Neuron (in vitro differentiated cells): ENCODE measurements around the gene OR52B2.

Source experiments
- H2AFZ ChIP-seq: one replicate; pipeline ENCODE4 v1.6.1; 2013; ENCODE audit warnings: low read depth, mild to moderate bottlenecking, inconsistent platforms, low read length, moderate library complexity
- H3K27me3 ChIP-seq: one replicate; pipeline ENCODE4 v1.6.1; 2013; ENCODE audit warnings: low read length; ENCODE audit not compliant: insufficient read depth
- H3K36me3 ChIP-seq: one replicate; pipeline ENCODE4 v1.6.1; 2013; ENCODE audit warnings: low read length; ENCODE audit not compliant: insufficient read depth
- H3K4me1 ChIP-seq: one replicate; pipeline ENCODE4 v1.6.1; 2013; ENCODE audit warnings: low read length; ENCODE audit not compliant: insufficient read depth
- H3K4me3 ChIP-seq: 2 replicates; pipeline ENCODE4 v1.5.1; 2013; ENCODE audit warnings: mild to moderate bottlenecking, low read length, moderate library complexity
- H3K9me3 ChIP-seq: one replicate; pipeline ENCODE4 v1.6.1; 2013; ENCODE audit warnings: low read length

Gene OR52B2

DNA sequence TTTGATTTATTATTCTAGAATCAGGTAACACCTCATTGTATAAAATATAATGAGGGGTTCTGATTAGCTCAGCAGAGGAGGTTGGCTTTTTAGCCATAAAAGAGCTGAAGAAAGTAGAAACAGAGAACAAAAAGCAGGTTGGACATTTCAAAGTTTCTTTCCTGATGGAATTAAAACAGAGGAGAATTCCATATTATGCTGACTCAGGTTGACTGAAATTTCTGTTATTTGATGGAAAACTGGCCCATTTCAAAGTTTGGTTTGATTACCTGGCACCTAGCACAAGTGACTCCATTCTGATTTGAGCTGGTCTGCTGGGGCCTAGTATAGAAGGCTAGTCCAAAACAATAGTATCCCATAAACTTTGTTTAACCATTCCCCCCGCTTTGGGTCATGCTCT, 37.7 kb downstream of the OR52B2 start:
- peaks cover 2% of the 10 kb centered on the region for H3K27me3 ChIP-seq
- no peaks in the 10 kb centered on the region for H3K4me1 ChIP-seq
- no peaks in the 10 kb centered on the region for H3K9me3 ChIP-seq
- no peak overlapping the region for H3K4me3 ChIP-seq
- H3K36me3 ChIP-seq, result no peaks in the 10 kb centered on the region
- H2AFZ ChIP-seq, result no peak overlapping the region

DNA sequence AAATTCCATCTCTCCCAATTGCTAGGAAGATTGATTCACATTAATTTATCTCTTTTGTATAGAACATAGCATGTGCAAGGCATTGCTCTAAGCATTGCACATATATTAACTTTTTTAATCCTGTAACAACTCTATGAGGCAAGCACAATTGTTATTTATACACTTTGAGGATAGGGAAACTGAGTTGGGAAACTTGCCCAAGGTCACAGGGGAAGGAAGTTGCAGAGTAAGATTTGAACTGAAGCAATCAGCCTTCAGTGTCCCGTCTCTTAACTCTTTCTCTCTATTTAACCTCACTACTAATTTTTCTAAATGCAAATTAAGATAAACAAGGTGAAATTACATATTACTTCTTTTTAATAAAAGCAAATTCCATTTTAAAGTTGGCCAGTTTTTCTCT, 40.5 kb downstream of the OR52B2 start:
- no peak overlapping the region for H3K4me3 ChIP-seq
- H2AFZ ChIP-seq, result no peak overlapping the region
- no peaks in the 10 kb centered on the region for H3K27me3 ChIP-seq
- no peaks in the 10 kb centered on the region for H3K36me3 ChIP-seq
- no peaks in the 10 kb centered on the region for H3K4me1 ChIP-seq
- no peaks in the 10 kb centered on the region for H3K9me3 ChIP-seq

DNA sequence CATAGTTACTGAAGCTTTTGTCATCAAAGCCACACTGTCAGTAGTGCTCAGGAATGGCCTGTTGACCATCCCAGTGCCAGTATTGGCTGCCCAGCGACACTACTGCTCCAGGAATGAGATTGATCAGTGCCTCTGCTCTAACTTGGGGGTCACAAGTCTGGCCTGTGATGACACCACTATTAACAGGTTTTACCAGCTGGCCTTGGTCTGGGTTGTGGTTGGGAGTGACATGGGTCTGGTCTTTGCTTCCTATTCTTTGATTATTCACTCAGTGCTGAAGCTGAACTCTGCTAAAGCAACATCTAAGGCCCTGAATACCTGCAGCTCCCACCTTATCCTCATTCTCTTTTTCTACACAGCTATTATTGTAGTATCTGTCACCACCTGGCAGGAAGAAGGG, 41.1 kb downstream of the OR52B2 start:
- no peak overlapping the region for H3K4me3 ChIP-seq
- H3K36me3 ChIP-seq, result no peaks in the 10 kb centered on the region
- H2AFZ ChIP-seq, result no peak overlapping the region
- no peaks in the 10 kb centered on the region for H3K27me3 ChIP-seq
- no peaks in the 10 kb centered on the region for H3K4me1 ChIP-seq
- no peaks in the 10 kb centered on the region for H3K9me3 ChIP-seq

DNA sequence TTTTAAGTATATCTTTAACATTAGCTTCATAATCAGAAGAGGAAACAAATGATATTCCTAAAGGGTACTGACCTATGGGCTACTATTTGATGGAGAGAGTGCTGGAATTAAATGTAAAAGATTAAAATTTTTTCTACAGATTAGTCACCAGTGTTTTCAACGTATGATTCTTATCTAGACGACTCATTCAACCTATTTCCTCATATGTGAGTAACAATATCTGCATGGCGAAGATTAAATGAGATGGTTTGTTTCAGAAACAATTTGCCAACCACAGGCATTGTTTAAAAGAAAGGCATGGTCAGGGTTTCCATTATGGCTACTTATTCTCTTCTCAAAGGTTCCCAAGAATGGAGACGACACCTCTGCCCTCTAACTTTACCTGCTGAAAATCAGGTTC, 42.2 kb downstream of the OR52B2 start:
- H3K9me3 ChIP-seq, result no peaks in the 10 kb centered on the region
- no peaks in the 10 kb centered on the region for H3K4me1 ChIP-seq
- H3K36me3 ChIP-seq, result no peaks in the 10 kb centered on the region
- no peak overlapping the region for H3K4me3 ChIP-seq
- H2AFZ ChIP-seq, result no peak overlapping the region
- no peaks in the 10 kb centered on the region for H3K27me3 ChIP-seq

DNA sequence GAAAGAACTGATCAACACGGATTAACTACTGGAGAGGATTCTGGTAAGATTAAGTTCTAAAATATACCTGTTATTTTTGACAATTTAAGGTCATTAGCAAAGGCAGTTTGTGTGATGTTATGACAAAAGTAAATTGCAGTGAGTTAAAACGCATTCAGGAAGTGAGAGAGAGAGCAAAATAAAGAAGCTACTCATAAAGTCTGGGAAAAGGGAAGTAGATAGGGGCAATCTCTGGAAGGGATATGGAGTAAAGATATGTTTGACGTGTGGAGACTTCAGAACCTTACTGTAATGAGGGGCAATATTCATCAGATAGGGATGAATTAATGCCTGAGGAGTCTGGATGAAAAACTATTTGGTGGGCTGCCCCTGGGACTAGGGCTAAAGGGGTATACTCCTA, 45.9 kb downstream of the OR52B2 start:
- no peaks in the 10 kb centered on the region for H3K9me3 ChIP-seq
- H3K36me3 ChIP-seq, result no peaks in the 10 kb centered on the region
- H2AFZ ChIP-seq, result no peak overlapping the region
- H3K27me3 ChIP-seq, result no peaks in the 10 kb centered on the region
- H3K4me1 ChIP-seq, result no peaks in the 10 kb centered on the region
- H3K4me3 ChIP-seq, result no peak overlapping the region
